KG1 (cell line): ENCODE results near the gene UBE2I.

Experiments used
- DNase-seq: peaks from one replicate; lab custom pipeline; 2025; lab: John Stamatoyannopoulos, UW

The UBE2I gene

DNA sequence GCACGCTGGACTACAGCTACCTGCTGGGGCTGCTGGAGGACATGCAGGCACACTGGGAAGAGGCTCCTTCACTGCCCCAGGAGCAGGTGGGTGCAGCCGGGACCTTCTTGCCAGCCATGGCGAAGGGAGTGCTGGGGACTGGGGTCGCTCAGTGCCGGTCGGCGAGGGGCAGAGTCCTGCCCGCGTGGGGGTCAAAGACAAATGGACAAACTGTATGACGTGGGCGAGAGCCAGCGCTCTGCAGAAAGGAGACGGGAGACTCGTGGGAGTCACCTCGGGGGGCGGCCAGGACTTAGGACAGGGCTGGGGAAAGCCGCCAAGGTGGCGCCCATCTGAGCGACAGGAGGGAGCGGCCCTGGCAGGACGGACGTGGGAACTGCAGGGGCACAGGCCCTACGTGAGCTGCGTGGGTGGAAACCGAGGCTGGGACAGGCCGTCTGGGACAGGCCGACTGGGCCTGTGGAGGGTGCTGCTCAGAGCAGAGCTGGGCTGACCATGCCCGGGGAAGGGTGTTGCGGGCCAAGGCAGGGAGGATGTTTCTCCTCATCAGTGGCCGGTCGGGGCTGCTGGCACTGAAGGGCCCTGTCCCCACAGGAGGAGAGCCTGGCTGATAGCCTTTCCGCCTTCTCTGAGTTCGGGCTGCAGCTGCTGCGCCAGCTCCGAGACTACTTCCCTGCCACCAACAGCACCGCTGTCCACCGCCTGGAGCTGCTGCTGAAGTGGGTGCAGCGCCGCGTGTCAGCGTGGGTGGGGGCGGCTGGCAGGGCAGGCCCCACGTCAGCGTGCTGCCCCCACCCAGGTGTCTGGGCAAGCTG is 34.2 kb downstream of the UBE2I start:
- DNase-seq, result no peak

DNA sequence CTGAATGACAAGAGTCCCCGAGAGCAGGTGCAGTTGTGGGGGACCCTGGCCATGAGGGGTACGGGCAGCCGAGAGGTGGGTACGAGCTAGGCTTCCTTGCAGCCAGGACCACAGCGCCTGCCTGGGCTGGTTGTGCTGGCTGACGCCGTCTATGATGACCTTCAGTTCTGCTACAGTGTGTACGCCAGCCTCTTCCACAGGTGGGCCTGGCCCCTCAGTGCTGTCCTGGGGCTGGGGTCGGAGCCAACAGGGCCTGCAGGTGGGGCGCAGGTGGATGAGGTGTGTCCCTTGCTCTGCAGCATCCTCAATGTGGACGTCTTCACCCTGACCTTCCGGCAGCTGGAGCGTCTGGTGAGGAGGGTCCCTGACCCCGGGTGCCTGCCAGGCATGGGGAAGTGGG is 35.1 kb downstream of the UBE2I start:
- DNase-seq, result no peak

- no peak for DNase-seq
These were observed 35.7 kb downstream of the UBE2I start for GRCh38 chr16:1345087-1345486.

DNA sequence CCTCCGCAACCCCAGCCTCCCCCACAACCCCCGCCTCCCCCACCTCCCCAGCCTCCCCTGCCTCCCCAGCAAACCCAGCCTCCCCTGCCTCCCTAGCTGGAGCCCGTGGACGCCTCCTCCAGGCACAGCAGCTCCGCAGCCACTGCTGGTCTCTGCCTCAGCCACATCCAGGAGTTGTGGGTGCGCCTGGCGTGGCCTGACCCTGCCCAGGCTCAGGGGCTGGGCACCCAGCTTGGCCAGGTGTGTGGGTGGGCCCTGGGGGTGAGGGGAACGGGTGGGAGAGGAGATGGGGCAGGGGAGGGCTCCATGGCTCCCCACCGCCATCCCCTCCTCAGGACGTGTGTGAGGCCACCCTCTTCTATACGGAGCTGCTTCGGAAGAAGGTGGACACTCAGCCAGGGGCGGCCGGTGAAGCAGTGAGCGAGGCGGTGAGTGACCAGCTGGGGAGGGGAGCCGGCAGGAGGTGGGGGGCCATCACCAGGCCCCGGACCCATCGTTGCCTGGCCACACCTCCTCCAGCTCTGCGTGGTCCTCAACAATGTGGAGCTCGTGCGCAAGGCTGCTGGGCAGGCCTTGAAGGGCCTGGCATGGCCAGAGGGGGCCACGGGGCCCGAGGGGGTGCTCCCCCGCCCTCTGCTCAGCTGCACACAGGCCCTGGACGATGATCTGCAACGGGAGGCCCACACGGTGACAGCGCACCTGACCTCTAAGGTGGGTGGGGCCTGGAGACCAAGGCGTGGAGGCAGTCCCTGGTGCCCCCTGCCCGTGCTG is 36.4 kb downstream of the UBE2I start:
- no peak for DNase-seq

- DNase-seq, result no peak
These were observed 37.2 kb downstream of the UBE2I start for GRCh38 chr16:1346422-1347285.

DNA sequence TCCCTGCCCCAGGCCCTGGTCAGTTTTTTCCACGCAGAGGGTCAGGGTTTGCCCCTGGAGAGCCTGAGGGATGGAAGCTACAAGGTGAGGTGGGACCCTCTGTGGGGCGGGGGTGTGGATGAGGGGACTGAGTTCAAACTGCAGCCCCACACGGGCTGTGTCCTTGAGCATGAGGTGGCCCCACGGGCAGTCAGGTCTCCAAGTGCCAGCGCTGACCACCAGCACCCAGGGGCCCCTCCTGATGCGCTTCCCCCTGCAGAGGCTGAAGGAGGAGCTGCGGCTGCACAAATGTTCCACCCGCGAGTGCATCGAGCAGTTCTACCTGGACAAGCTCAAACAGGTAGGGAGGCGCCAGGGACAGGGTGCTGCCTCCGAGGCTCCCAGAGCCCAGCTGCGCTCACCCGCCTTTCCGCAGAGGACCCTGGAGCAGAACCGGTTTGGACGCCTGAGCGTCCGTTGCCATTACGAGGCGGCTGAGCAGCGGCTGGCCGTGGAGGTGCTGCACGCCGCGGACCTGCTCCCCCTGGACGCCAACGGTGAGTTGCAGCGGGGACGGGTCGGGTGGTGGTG is 37.9 kb downstream of the UBE2I start:
- no peak for DNase-seq

DNA sequence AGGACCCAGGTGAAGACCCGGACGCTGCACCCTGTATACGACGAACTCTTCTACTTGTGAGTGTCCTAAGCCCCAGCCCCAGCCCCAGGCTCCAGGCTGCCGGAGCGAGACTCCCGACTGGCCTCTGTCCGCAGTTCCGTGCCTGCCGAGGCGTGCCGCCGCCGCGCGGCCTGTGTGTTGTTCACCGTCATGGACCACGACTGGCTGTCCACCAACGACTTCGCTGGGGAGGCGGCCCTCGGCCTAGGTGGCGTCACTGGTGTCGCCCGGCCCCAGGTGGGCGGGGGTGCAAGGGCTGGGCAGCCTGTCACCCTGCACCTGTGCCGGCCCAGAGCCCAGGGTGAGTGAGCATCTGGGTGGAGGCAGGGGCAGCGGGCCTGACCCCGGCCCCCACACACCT is 38.5 kb downstream of the UBE2I start:
- DNase-seq, result no peak

DNA sequence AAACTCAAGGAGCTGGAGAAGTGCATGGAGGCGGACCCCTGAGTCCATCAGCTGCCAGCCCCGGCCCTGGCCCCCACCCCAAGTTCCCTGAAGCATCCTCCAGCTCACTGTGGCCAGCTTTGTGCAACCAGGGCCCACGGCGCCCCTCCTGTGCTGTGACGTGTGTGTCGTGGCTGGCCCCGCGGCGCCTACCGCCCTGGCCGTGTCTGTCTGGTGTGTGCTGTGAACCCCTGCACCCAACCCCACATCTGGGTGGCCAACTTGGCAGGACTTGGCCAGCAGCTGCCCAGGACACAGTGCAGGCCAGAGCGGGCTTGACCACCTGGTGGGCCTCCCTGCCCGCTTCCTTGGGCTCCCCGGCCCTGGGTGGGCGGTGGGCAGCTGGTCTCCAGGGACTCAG is 39.0 kb downstream of the UBE2I start:
- DNase-seq, result no peak

DNA sequence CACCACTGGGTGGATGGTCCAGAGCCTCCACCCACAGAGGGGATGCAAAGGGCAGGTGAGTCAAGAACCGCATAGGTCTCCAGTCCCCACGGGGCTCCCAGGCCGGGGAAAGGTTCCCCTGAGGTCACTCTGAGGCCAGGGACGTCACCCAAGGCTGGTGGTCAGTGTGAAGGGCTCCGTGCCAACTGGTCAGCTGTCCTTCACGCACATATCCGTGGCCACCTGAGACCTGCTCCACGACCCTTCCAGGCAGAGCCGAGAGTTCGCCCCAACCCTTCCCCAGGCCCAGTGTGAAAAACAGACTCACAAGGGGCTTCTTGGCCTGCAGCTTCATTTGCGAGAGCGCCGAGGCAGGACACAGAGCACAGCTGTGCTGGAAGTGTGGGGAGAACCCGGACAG is 39.5 kb downstream of the UBE2I start:
- DNase-seq, result no peak

- DNase-seq, result no peak
These were observed 39.9 kb downstream of the UBE2I start for GRCh38 chr16:1349351-1349750.

DNA sequence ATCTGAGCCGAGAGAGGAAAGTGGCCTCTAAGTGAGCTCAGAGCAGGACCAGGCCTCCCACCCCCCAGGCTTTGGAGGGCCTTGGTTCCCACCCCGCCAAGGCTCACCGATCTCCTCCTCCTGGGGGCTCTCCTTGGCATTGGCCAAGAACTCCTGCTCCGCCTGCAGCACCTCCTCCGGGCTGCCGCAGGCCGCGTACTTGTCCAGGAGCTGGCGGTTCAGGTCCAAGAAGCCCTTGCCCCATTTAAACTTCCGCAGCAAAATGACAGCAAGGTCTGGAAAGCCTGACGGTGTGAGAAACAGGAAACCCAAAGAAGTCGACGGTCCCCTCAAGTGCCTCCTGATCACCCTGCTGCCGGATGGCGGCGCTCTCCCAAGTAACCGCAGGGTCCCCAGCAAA is 40.5 kb downstream of the UBE2I start:
- DNase-seq, result no peak

GRCh38 chr16:1350691-1351090 is 41.3 kb downstream of the UBE2I start:
- DNase-seq, result no peak

GRCh38 chr16:1351215-1351581 is 41.8 kb downstream of the UBE2I start:
- DNase-seq, result no peak

DNA sequence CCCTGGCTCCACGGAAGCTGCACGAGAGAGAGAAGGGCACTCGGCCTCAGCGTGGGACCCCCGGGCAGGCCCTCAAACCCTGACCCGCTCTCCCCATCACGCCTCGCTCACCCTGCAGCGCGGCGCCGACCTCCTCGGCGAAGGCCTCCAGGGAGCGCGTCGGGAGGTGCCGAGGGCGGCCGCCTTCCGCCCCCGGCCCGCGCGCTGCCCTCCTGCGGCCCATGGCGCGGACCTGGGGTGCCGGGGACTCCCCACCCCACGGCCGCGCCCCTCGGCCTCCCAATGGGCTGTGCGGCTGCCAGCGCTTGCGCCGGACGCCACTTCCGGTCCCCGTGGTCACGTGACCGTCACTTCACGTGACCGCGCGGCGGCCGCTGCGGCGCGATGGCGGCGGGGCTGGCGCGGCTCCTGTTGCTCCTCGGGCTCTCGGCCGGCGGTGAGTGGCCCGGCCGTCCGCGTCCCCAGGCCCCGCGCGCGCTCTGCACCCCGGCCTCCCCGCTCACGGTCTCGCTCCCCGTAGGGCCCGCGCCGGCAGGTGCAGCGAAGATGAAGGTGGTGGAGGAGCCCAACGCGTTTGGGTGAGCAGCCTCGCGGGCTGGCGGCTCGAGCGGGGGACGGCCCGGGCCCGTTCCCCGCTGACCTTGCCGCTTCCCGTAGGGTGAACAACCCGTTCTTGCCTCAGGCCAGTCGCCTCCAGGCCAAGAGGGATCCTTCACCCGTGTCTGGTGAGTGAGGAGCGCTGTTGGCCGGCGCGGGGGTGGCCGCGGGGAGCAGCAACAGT is 42.3 kb downstream of the UBE2I start, which contains the start of the genes GNPTG and TSR3:
Gene GNPTG (plus strand): TSS at position 350 of the 781 bp plus-strand sequence. CDS start 35 bp downstream, at position 385.
Gene TSR3 (minus strand): TSS at position 297 of the 781 bp plus-strand sequence. CDS start 74 bp downstream, at position 223.
- peak; percentile 68 for DNase-seq

DNA sequence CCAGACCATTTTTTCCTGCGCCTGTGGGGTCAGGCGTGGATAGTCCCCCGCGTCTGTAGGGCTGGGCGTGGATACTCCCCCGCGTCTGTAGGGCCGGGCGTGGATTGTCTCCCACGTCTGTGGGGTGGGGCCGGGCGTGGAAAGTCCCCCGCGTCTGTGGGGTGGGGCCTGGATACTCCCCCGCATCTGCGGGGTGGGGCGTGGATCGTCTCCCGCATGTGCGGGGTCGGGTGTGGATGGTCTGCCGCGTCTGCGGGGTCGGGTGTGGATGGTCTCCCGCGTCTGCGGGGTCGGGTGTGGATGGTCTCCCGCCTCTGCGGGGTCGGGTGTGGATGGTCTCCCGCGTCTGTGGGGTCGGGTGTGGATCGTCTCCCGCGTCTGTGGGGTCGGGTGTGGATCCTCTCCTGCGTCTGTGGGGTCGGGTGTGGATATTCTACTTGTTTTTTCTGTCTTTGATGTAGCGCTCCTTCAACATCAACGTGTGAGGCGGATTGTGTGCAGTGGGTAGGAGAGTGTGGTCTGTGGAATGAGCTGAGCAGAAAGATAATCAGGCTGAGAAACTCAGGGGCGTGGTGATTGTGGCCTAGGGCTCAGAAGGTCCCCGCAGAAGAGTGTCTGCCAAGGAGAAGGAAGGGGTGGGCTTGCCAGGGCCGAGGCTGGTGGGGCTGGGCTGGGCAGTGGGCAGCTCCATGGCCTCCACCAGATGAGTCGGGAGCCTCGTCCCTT is 45.5 kb downstream of the UBE2I start:
- no peak for DNase-seq

DNA sequence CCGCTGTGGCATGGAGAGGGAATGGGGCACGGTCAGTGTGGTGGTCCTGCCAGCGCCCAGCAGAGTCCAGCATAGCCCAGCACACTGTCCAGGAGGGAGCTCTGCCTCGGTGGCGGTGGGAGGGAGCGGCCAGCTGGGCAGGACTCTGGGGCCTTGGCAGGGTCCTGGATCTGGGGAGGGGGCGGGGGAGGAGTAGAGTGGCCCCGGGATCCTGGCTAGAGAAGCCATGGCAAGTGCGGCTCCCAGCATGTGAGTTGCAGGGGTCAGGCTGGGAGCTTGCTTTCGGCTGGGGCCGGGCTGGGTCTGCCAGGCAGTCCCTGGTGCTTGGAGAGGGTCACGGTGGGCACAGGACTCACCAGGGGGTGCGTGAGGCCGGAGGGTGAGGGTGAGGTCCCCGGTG is 46.2 kb downstream of the UBE2I start:
- no peak for DNase-seq

GRCh38 chr16:1356061-1356900 is 46.8 kb downstream of the UBE2I start:
- DNase-seq, result no peak

- no peak for DNase-seq
These were observed 48.6 kb downstream of the UBE2I start for GRCh38 chr16:1357906-1358566.
